HCT116 (cell line): ENCODE data around the gene PRR5L.

Source experiments
- CEBPB ChIP-seq: IDR thresholded peaks from 2 replicates; pipeline ENCODE4 v1.6.1; 2012; ENCODE audit warnings: low read depth
- EGR1 ChIP-seq: IDR thresholded peaks from 2 replicates; pipeline ENCODE4 v1.6.1; 2012; ENCODE audit warnings: low read depth
- POLR2A ChIP-seq: IDR thresholded peaks from 2 replicates; pipeline ENCODE4 v1.7.0; 2011; ENCODE audit warnings: borderline replicate concordance; ENCODE audit not compliant: insufficient read depth, insufficient read length; ENCODE audit errors: extremely low read depth
- POLR2AphosphoS5 ChIP-seq: IDR thresholded peaks from 2 replicates; pipeline ENCODE4 v1.6.1; 2011; ENCODE audit warnings: mild to moderate bottlenecking, low read depth, low read length, moderate library complexity
- RAD21 ChIP-seq: IDR thresholded peaks from 2 replicates; pipeline ENCODE4 v1.6.1; 2012; ENCODE audit warnings: low read depth, mild to moderate bottlenecking
- SRF ChIP-seq: IDR thresholded peaks from 2 replicates; pipeline ENCODE4 v1.6.1; 2012; ENCODE audit warnings: low read depth
- TCF7L2 ChIP-seq: IDR thresholded peaks from 2 replicates; pipeline ENCODE4 v1.7.0; 2011; ENCODE audit warnings: borderline replicate concordance, inconsistent platforms; ENCODE audit not compliant: insufficient read depth, insufficient read length; ENCODE audit errors: extremely low read depth
- TF ChIP-seq, protein P1 (sequence below), 3 experiments: fragments of 200-600 bp in 1 of 3; sonication (generic) in 1 of 3; IDR thresholded peaks in 2 of 3; conservative IDR thresholded peaks in 1 of 3; 2 replicates each; pipeline ENCODE4 v1.5.1; 2012 to 2017; ENCODE audit warnings: low read depth in 2 of 3, low read length in 2 of 3, antibody characterized with exemption in 1 of 3, borderline replicate concordance in 1 of 3, control low read depth in 1 of 3, mild to moderate bottlenecking in 1 of 3, mixed read lengths in 1 of 3, mixed run types in 1 of 3, moderate library complexity in 1 of 3; ENCODE audit not compliant: insufficient read depth in 1 of 3

DNA sequence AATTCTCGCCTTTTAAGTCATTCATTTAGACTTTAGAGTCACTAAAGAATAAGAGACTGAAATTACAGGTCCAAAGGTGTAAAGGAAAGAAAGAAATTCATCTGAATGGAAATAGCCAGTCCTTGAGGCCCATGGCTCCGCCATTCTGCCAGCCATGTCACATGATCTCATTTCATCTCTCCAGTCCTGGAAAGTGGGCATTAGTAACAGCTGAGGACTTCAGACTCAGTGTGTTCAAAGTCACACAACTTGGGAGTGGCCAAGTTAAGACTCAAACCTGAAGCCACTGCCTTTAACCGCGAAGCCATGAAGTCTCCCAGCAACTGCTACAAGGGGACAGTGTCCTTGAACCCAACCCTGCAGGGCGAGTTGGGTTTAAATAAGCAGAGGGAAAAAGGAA lies 103.7 kb downstream of the PRR5L start:
- no peak for TF ChIP-seq EGR1
- TF ChIP-seq, protein P1, sequence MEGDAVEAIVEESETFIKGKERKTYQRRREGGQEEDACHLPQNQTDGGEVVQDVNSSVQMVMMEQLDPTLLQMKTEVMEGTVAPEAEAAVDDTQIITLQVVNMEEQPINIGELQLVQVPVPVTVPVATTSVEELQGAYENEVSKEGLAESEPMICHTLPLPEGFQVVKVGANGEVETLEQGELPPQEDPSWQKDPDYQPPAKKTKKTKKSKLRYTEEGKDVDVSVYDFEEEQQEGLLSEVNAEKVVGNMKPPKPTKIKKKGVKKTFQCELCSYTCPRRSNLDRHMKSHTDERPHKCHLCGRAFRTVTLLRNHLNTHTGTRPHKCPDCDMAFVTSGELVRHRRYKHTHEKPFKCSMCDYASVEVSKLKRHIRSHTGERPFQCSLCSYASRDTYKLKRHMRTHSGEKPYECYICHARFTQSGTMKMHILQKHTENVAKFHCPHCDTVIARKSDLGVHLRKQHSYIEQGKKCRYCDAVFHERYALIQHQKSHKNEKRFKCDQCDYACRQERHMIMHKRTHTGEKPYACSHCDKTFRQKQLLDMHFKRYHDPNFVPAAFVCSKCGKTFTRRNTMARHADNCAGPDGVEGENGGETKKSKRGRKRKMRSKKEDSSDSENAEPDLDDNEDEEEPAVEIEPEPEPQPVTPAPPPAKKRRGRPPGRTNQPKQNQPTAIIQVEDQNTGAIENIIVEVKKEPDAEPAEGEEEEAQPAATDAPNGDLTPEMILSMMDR (IDR thresholded peaks at IDR 0.05 in 2 of 3, conservative IDR thresholded peaks at IDR 0.05 in 1 of 3; ENCODE audit: borderline replicate concordance in 1 of 3, insufficient read depth in 1 of 3, low read depth in 2 of 3, low read length in 2 of 3): no peak
- no peak for TF ChIP-seq POLR2A
- no peak for TF ChIP-seq RAD21
- TF ChIP-seq TCF7L2: no peak
- TF ChIP-seq CEBPB: no peak
- no peak for TF ChIP-seq POLR2AphosphoS5
- TF ChIP-seq SRF: no peak
